ENCODE measurements around the gene LANCL2.

Gene LANCL2

DNA sequence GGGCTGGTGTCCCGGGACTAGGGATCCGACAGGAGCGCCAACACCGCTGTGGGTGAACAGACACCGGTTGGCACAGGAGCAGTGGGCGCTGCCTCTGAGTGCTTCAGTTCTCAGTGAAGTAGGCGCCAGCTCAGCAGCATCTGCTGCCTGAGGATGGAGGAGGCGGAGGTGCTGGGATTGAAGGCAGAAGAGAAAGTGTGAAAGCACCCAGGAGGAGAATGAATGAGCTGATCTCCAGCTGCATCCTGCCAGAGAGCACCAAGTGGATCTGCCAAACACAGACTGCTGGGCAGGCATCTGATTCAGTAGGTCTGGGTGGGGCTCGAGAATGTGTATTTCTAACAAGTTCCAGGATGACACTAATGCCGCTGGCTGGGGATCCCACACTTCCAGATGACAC is 74.5 kb downstream of the LANCL2 start:
- Histone ChIP-seq H2AFZ (ENCODE audit: low read depth, low read length) (no peak overlapping the region), H3K4me3 (ENCODE audit: low read length) (no peak overlapping the region), H3K27me3 (ENCODE audit: low read depth, low read length) (no peaks in the 10 kb centered on the region), H3K9me3 (ENCODE audit: insufficient read depth, low read length) (no peaks in the 10 kb centered on the region), H3K27ac (ENCODE audit: low read length) (no peak overlapping the region), H3K9ac (ENCODE audit: low read length) (no peak overlapping the region), H3K79me2 (ENCODE audit: low read length) (no peaks in the 10 kb centered on the region), H4K20me1 (ENCODE audit: insufficient read depth, low read length) (no peaks in the 10 kb centered on the region), H3K36me3 (replicated peaks; ENCODE audit: low read depth, low read length) (peaks cover 7% of the 10 kb centered on the region), H3K4me2 (ENCODE audit: low read length) (no peak overlapping the region), H3K4me1 (ENCODE audit: low read length) (peaks cover 4% of the 10 kb centered on the region)
- TF ChIP-seq, protein P1, sequence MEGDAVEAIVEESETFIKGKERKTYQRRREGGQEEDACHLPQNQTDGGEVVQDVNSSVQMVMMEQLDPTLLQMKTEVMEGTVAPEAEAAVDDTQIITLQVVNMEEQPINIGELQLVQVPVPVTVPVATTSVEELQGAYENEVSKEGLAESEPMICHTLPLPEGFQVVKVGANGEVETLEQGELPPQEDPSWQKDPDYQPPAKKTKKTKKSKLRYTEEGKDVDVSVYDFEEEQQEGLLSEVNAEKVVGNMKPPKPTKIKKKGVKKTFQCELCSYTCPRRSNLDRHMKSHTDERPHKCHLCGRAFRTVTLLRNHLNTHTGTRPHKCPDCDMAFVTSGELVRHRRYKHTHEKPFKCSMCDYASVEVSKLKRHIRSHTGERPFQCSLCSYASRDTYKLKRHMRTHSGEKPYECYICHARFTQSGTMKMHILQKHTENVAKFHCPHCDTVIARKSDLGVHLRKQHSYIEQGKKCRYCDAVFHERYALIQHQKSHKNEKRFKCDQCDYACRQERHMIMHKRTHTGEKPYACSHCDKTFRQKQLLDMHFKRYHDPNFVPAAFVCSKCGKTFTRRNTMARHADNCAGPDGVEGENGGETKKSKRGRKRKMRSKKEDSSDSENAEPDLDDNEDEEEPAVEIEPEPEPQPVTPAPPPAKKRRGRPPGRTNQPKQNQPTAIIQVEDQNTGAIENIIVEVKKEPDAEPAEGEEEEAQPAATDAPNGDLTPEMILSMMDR (IDR thresholded peaks at IDR 0.05; ENCODE audit: low read depth, low read length) = no peak
- no peak for TF ChIP-seq EZH2phosphoT487 (IDR thresholded peaks at IDR 0.05; ENCODE audit: low read depth)

DNA sequence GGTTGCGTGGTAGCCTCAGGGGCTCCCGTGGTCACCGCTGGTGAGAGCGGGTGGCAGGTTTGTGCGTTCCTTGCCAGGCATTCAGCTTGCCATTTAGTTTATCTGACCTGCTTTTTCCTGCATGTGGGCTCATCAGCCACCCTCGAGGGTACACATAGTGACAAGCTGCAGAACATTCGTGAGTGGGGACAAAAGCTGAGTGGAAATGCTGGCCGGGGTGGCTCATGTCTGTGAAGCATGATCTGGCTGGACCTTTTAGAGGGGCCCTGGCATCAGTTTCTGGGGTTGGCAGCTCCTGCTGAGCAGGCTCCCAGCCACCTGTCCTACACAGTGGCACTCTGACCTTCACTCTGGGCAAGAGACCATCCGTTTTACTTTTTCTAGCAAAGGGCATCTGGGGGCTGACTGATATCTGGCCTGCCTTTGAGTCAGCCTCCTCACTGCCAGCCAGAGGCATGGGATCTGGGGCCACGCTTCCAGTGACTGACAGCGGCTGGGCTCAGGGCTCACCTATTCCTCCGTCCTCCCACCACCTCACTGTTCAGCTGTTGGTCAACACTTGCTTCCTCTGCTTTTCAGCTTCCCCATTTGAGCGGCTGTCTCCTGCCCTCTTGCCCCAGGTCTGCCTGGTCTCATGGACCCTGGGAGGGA is 75.0 kb downstream of the LANCL2 start:
- Histone ChIP-seq H2AFZ (ENCODE audit: low read depth, low read length) (no peak overlapping the region), H3K4me3 (ENCODE audit: low read length) (no peak overlapping the region), H3K4me1 (ENCODE audit: low read length) (no peaks in the 10 kb centered on the region), H3K9ac (ENCODE audit: low read length) (no peak overlapping the region), H3K27ac (ENCODE audit: low read length) (0 out of 2 replicates have a peak overlapping the region, but pooled peaks have one; percentile 0), H3K79me2 (ENCODE audit: low read length) (no peaks in the 10 kb centered on the region), H3K27me3 (ENCODE audit: low read depth, low read length) (no peaks in the 10 kb centered on the region), H3K4me2 (ENCODE audit: low read length) (no peak overlapping the region), H3K9me3 (ENCODE audit: insufficient read depth, low read length) (no peaks in the 10 kb centered on the region), H3K36me3 (replicated peaks; ENCODE audit: low read depth, low read length) (peaks cover 7% of the 10 kb centered on the region), H4K20me1 (ENCODE audit: insufficient read depth, low read length) (no peaks in the 10 kb centered on the region)
- no peak for TF ChIP-seq EZH2phosphoT487 (IDR thresholded peaks at IDR 0.05; ENCODE audit: low read depth)
- TF ChIP-seq, protein P1 (IDR thresholded peaks at IDR 0.05; ENCODE audit: low read depth, low read length) = no peak

DNA sequence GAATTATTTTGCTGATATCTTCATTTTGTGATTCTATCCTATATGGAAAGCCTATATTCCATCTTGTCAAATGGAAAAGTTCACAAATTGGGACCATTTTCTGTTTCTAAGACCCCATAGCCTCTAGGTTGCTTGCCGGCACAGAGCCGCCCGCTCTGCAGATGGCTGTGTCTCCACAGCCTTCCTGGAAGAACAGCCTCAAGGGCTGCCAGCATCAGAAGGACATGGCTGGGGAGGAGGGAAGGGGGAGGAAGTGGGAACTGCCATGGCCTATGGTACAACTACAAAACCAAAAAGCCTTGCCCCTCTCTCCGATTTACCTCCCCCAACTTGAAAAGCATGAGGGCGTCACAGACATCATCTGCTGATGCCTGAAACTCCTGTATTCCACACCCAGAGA is 75.9 kb downstream of the LANCL2 start:
- H3K79me2 ChIP-seq (ENCODE audit: low read length) = no peaks in the 10 kb centered on the region
- no peak overlapping the region for H2AFZ ChIP-seq (ENCODE audit: low read depth, low read length)
- no peak overlapping the region for H3K4me3 ChIP-seq (ENCODE audit: low read length)
- no peaks in the 10 kb centered on the region for H3K9me3 ChIP-seq (ENCODE audit: insufficient read depth, low read length)
- no peak overlapping the region for H3K9ac ChIP-seq (ENCODE audit: low read length)
- no peaks in the 10 kb centered on the region for H3K27me3 ChIP-seq (ENCODE audit: low read depth, low read length)
- H4K20me1 ChIP-seq (ENCODE audit: insufficient read depth, low read length) = no peaks in the 10 kb centered on the region
- peaks cover 11% of the 10 kb centered on the region for H3K36me3 ChIP-seq (replicated peaks; ENCODE audit: low read depth, low read length)
- H3K27ac ChIP-seq (ENCODE audit: low read length) = no peak overlapping the region
- TF ChIP-seq EZH2phosphoT487 (IDR thresholded peaks at IDR 0.05; ENCODE audit: low read depth) = no peak
- TF ChIP-seq, protein P1 (IDR thresholded peaks at IDR 0.05; ENCODE audit: low read depth, low read length) = no peak
- no peak overlapping the region for H3K4me2 ChIP-seq (ENCODE audit: low read length)
- no peaks in the 10 kb centered on the region for H3K4me1 ChIP-seq (ENCODE audit: low read length)

DNA sequence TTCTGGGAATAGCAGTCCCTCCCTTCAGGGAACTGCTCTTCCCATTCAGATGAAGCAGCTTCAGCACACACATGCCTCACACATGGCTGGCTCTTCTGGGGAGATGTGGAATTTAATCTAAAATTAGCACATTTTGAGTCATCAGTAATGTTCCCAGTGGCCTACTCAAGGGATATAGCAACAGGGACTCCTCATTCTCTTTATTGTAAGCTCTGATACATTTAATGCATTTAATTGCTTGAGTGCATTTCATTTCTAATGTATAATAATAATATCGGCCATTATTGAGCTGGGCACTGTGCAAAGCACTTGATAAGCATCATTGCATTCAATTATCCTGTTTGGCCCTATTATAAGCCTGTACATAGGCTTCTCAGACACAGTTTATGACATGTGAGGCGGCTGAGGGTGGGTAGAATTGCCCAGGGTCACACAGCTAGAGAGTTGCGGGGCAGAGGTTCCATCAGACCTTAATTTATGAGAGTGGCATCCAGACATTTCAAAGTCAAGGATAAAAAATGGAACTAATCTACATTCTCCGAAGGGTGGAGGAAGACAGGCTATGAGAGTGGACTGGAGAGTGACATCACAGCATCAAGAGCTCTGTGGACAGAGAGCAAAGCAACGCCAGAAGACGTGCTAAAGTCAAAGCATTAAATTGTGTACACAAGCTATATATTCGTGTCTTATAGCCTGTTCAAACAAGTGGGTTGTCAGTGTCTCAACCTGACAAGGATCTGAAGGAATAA is 76.8 kb downstream of the LANCL2 start:
- Histone ChIP-seq H3K9me3 (ENCODE audit: insufficient read depth, low read length) (no peaks in the 10 kb centered on the region), H3K4me3 (ENCODE audit: low read length) (no peak overlapping the region), H3K36me3 (replicated peaks; ENCODE audit: low read depth, low read length) (peaks cover 20% of the 10 kb centered on the region), H3K4me1 (ENCODE audit: low read length) (no peaks in the 10 kb centered on the region), H3K4me2 (ENCODE audit: low read length) (no peak overlapping the region), H3K79me2 (ENCODE audit: low read length) (no peaks in the 10 kb centered on the region), H3K27me3 (ENCODE audit: low read depth, low read length) (no peaks in the 10 kb centered on the region), H3K27ac (ENCODE audit: low read length) (no peak overlapping the region), H3K9ac (ENCODE audit: low read length) (no peak overlapping the region), H2AFZ (ENCODE audit: low read depth, low read length) (no peak overlapping the region), H4K20me1 (ENCODE audit: insufficient read depth, low read length) (no peaks in the 10 kb centered on the region)
- TF ChIP-seq, protein P1 (IDR thresholded peaks at IDR 0.05; ENCODE audit: low read depth, low read length) = no peak
- no peak for TF ChIP-seq EZH2phosphoT487 (IDR thresholded peaks at IDR 0.05; ENCODE audit: low read depth)

Measured in OCI-LY3 (cell line).